ENCODE data around the gene PRKCG.

The PRKCG gene

DNA sequence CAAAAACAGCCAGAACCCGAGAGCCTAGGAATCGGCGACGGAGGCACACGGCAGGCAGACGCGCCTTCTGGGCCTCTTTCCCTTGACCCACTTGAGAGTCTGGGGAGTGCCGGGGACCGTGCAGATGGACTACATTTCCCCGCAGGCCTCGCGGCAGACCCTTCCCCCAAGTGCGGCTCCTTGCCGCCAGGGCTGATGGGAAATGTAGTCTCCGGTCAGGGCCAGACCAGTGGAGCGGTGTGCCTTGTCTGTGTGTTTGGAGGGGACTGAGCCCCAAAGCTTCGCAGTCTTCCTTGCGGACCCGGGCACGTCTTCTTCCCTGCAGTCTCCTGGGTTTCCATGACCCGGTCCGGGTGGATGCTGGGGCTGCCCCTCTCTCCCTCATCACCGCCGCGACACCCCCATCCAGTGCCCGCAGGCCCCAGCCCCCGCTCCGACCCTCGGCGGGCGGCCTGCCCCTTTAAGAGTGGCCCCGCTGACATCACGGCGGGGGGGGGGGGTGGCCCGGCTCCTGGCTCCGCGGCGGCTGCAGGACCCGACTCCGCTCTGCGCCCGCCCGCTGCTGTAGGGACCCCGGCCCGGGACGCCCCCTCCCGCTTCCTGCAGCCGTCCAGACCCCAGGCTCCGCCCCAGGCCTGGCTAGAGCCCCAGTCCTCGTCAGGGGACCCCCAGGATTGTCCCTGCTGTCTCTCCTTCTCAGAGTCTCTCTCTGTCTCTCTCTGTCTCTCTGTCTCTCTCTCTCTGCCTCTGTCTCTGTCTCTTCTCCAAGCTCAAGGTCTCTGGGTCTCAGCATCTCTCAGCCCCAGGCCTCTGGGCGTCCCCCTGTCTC lies 26.3 kb downstream of the PRKCG start:
- TF ChIP-seq, protein P1, sequence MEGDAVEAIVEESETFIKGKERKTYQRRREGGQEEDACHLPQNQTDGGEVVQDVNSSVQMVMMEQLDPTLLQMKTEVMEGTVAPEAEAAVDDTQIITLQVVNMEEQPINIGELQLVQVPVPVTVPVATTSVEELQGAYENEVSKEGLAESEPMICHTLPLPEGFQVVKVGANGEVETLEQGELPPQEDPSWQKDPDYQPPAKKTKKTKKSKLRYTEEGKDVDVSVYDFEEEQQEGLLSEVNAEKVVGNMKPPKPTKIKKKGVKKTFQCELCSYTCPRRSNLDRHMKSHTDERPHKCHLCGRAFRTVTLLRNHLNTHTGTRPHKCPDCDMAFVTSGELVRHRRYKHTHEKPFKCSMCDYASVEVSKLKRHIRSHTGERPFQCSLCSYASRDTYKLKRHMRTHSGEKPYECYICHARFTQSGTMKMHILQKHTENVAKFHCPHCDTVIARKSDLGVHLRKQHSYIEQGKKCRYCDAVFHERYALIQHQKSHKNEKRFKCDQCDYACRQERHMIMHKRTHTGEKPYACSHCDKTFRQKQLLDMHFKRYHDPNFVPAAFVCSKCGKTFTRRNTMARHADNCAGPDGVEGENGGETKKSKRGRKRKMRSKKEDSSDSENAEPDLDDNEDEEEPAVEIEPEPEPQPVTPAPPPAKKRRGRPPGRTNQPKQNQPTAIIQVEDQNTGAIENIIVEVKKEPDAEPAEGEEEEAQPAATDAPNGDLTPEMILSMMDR (conservative IDR thresholded peaks at IDR 0.05; ENCODE audit: low read length) = no peak
- peak overlapping the region; percentile 24; the same call in 1 of the 2 replicates for H3K4me3 ChIP-seq (ENCODE audit: low read length)
- peak; percentile 24 for DNase-seq (ENCODE audit: low read depth)

DNA sequence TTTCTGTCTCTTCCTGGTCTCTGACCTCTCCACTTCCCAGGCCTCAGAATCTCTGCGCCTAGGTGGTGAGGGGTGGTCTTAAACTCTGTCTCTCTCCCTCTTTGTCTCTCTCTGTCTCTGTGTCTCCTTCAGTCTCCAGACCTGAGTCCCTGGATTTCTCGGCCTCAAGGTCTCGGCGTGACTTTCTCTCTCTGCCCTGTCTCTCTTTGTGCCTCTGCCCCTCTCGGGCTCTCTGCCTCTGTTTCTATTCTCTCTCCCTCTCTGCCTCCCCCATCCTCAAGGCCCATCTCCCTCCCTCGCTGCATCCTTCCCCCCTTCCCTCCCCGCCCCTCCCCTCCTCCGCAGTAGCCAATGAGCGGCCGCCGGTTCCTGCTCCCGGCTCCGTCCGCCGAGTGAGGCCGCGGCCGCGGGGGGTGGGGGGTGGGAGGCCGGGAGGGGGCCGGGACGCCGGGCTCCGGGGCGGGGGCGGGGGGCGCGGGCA lies 27.0 kb downstream of the PRKCG start, which contains the start of gene CACNG7:
Gene CACNG7 (plus strand): TSS at position 344 of the 481 bp plus-strand sequence. CDS start 3,554 bp downstream, outside the sequence.
- peak within 1 kb of the TSS; percentile 24; the same call in 1 of the 2 replicates for H3K4me3 ChIP-seq (ENCODE audit: low read length)
- TF ChIP-seq, protein P1 (conservative IDR thresholded peaks at IDR 0.05; ENCODE audit: low read length) = no peak
- no peak for DNase-seq (ENCODE audit: low read depth)

DNA sequence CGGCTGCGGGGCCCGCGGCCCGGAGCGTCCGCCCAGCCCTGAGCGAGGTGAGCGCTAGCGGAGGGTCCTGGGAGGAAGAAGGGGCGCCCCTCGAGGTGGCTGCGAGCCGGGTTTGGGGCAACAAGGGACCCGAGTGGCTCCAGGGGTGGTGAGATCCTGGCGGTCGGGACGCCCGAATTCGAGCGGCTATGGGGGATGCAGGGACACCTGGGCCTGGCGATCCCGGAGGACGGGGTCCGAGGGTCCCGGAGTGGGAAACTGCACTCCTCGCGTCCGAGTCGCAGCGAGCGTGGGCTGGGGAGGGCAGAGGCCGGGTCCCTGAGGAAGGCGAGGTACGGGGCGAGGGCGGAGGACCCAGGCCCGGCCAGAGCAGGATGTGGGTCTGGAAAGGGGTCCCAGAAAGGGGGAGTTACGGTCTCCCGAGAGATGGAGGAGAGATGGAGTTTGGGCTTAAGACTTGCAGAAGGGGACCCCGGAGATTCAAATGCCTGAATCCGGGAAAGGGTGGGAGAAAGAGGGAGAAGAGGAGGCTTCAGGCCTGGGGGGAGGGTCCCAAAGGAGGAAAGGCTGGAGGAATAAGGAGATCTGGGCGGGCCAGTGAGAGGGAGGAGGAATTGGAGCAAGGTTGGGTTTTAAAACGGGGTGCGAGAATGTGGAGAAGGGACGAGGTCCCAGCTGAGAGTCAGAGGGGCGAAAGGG lies 27.6 kb downstream of the PRKCG start:
- TF ChIP-seq, protein P1 (conservative IDR thresholded peaks at IDR 0.05; ENCODE audit: low read length) = no peak
- 0 out of 2 replicates have a peak overlapping the region, but pooled peaks have one; percentile 5 for H3K4me3 ChIP-seq (ENCODE audit: low read length)
- DNase-seq (ENCODE audit: low read depth) = no peak

- no peak for DNase-seq (ENCODE audit: low read depth)
- H3K4me3 ChIP-seq (ENCODE audit: low read length) = no peak overlapping the region
- TF ChIP-seq, protein P1 (conservative IDR thresholded peaks at IDR 0.05; ENCODE audit: low read length) = no peak
Measured at GRCh38 chr19:53910170-53910518, 28.1 kb downstream of the PRKCG start.

GRCh38 chr19:53912653-53913052 lies 30.7 kb downstream of the PRKCG start:
- DNase-seq (ENCODE audit: low read depth) = no peak
- H3K4me3 ChIP-seq (ENCODE audit: low read length) = no peak overlapping the region
- TF ChIP-seq, protein P1 (conservative IDR thresholded peaks at IDR 0.05; ENCODE audit: low read length) = no peak

GRCh38 chr19:53915000-53915399 lies 33.0 kb downstream of the PRKCG start:
- no peak overlapping the region for H3K4me3 ChIP-seq (ENCODE audit: low read length)
- TF ChIP-seq, protein P1 (conservative IDR thresholded peaks at IDR 0.05; ENCODE audit: low read length) = no peak
- no peak for DNase-seq (ENCODE audit: low read depth)
